ENCODE data around the gene FBXO21.
"Not testable (repeated sequence)": the region's sequence is repeated elsewhere in the genome, so short reads cannot be mapped to it uniquely, and the experiment has no call there.

The FBXO21 gene

DNA sequence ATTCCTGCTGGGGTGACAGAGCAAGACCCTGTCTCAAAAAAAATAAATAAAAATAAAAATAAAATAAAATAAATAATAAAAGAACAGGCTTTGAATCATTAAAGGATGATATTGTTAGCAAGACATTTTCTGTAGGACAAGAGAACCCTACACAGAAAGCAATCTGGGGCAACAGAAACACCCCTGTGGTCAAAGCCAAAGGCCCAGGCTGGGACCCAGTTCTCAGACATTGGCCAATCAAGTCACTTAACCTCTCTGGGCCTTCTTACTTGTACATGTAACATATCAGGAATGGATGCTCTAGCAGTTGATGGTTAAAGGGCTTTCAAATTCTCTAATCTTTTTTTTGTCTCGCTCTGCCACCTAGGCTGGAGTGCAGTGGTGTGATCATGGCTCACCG lies 55.5 kb downstream of the FBXO21 start:
- DNase-seq (ENCODE audit: low read depth), result no peak

DNA sequence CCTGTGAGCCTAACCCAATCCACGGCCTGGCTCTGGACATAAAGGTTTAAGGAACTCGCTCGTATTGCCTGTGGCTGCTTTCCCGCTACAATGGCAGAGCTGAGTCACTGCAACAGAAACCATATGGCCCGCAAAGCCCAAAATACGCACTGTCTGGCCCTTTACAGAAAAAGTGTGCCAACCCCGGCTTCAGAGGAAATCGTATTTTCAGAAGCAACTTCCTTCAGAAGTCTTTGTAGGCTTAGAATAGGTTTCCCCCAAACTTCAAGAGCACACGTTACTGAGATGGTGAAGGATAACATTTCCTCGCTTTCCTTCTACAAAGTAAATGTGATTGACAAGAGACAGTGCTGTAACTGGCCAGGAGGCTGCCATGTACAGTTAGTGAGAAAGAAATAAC lies 56.2 kb downstream of the FBXO21 start:
- DNase-seq (ENCODE audit: low read depth), result peak; percentile 30

DNA sequence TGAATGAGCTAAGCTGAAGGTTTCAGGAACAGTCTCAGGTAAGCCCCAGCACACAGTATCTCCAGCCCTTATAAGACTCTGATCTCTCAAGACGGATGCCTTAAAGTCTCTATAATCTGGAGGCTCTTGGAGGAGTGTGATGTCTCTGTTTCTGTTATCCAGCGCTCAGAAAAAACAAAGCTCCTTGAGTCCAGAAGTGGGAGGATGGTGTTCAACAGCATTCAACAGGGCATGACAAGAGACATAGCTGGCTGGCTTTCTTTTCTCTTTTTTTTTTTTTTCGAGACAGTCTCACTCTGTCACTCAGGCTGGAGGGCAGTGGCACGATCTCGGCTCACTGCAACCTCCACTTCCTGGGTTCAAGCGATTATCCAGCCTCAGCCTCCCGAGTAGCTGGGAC lies 59.5 kb downstream of the FBXO21 start:
- no peak for DNase-seq (ENCODE audit: low read depth)

DNA sequence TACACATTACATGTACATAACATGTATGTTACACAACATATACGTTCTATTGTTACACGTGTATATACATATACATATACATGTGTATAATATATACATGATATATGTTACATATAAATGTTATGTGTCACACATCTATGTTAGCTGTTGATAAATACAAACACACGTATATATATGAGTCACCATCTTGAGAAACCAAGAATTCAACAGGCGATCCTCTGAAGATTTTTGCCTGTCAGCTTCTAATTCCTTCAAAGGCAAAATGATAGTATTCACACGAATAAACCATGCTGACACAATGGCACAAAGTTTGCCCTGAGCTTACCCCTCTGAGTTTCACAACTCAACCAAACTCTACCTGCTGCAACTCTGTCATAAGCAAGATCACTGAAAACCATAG lies 60.9 kb downstream of the FBXO21 start:
- no peak for DNase-seq (ENCODE audit: low read depth)

DNA sequence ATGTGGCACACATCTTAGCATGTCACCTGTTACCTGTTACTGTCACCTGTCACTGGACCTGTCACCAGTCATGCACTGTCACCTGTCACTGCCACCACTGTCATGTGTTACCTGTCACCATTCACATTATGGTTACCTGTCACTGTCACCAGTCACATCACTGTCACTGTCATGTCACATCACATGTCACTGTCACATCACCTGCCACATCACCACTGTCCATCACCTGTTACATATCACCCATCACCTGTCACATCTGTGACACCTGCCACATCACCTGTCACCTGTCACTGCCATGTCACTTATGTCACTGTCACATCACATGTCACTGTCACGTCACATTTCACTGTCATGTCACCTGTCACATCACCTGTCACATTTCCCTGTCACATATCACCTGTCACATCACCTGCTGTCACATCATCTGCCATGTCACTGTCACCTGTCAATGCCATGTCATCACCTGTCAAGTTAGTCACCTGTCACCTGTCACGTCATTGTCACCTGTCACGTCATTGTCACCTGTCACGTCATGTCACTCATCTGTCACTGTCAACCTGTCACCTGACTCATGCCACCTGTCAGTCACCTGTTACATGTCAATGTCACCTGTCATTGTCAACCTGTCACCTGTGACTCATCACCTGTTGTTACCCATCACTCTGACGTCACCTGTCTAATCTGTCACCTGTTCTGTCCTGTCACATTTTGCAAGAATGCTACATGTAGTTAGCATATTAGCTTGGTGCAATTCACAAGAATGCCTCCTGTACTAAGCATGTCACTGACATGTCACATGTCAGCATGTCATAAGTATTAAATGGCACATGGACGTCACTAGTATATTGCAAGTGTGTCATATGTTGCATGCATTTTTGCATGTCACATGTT lies 62.1 kb downstream of the FBXO21 start:
- no peak for DNase-seq (ENCODE audit: low read depth)

DNA sequence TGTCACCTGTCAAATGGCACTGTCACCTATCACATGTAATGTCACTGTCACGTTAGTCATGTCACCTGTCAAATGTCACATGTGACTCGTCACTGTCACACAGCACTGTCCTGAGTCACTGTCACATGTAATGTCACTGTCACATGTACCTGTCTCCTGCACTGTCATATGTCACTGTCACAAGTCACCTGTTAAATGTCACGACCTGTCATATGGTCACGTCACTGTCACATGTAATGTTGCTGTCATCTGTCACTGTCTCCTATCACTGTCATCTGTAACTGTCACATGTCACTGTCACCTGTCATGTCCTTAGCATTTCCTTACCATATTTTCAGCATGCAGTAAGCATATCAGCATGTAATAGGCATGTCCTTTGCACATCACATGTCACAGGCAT lies 63.9 kb downstream of the FBXO21 start:
- DNase-seq (ENCODE audit: low read depth), result no peak

DNA sequence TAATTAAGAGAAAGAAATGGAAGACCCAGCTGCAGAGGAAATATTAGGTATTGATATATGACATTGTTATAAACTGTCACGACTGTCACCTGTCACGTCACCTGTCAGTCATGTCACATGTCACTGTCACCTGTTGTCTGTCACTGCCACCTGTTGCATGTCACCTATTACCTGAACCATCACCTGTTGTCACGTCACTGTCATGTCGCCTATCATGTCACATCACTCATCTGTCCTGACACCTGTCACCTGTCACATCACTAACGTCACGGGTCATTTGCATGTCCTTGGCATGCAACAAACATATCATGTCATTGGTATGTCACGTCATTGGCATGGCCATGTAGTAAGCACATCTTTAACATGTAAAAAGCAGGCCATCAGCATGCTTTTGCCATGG lies 64.5 kb downstream of the FBXO21 start:
- no peak for DNase-seq (ENCODE audit: low read depth)

DNA sequence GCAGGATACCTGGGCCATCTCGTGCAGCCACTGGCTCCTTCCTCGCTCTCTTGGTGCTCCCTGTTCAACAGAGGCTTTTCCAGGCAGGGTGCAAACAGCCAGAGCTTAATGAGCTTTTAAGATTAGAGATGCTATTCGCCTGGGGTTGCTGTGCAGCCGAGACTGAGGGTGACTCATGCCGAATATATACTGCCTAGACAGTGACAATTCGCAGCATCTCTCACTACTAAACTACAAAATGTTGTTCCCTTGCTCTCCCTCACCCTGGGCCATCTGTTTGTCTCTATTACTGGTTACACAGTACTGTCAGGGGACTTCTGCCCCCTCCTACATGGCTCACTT lies 65.0 kb downstream of the FBXO21 start:
- DNase-seq (ENCODE audit: low read depth), result no peak

DNA sequence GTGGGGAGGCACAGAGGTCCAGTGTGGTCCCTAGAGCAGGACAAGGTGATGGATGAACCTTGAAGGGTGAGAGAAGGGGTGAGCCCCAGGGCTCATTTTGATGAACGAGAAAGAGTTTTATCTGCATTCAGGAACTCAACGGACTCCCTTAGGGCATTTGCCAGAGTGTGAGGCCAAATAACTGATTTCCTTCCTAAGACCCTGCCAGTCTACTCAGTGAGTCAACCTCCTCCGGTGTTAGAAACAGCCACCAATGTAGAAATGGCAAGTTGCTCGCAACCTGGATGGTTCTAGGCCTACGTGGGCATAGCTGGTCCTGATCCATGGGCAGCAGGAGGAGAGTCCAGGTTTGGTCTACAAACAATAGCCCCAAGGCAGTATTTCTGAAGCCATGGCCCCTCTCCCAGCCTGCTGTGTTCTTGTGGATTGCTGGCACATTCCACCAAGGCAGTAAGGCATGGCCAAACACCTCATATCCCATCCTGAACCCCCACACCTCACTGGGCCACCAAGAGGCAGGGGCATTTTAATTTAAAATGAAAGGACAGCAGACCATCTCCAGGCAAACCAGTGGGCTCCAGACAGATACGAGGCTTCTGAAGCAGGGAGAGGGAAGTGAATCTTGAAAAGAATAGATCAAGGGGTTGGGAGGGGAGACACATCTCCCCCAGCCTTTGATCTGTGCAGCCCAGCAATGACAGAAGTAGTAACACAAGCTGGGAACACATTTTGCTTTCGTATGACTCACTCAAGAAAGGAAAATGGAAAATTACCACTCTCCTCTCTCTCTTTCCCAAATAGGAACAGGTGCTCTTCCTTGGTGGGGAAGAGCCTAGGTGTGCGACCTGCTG lies 65.6 kb downstream of the FBXO21 start:
- no peak for DNase-seq (ENCODE audit: low read depth)

DNA sequence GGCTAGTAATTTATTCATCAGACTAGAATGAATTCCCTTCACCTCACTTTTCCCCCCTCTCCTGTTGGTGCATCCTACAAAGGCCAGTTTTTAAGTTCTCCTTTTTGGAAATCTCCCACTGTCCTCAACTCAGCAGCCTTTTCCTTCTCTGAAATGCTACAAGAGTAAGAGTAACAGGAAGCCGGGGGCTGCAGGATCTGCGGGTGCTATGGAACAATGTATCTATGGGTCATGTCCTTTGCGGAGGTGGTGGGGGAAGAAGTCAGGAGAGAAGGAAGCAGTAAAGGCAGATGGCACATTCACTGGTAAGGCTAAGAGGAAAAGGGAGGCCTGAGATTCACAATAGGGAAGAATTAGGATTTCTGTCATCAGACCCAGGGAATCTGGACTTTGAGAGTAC lies 68.8 kb downstream of the FBXO21 start:
- no peak for DNase-seq (ENCODE audit: low read depth)

DNA sequence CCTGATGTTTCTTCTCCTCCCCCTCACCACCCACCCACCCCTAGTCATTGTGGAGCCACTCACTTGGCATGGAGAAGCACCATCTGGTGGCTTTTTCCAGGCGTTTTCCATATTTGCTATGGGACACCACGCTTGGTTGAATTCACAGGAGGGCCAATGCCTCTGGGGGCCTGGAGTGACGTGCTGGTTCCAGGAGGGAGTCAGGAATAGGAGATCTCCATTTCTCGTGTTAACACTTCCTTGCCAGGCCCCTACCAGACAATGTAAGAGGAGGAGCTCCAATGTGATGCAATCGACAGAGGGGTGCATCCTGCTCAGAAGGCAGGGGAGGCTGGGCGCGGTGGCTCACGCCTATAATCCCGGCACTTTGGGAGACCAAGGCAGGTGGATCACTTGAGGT lies 69.5 kb downstream of the FBXO21 start:
- no peak for DNase-seq (ENCODE audit: low read depth)

DNA sequence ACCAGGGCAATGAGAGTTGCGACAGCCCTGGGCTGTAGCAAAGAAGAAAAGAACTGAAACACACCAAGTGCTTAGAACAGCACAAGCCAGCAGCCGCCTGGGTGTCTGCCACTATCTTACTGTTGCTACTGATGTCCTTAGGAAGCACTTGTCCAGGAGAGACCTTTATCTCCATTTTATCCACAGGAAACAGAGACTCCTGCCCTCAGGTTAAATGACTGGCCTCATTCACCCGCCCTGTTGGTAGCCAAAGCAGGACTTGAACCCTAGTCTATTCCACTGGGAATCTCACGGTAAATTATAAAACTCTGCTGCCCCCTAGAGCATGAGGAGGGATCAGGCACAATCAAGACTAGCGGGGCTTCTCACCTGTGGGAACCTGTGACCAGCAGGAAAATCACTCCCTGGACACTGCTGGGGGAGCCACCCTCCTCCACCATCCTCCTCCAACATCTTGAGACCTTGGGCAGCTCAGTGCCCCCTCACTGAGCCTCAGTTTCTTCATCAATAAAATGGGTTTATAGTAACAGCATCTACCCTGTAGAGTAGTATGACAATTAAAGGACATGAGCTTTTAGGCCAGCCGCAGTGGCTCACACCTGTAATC lies 70.6 kb downstream of the FBXO21 start:
- no peak for DNase-seq (ENCODE audit: low read depth)

DNA sequence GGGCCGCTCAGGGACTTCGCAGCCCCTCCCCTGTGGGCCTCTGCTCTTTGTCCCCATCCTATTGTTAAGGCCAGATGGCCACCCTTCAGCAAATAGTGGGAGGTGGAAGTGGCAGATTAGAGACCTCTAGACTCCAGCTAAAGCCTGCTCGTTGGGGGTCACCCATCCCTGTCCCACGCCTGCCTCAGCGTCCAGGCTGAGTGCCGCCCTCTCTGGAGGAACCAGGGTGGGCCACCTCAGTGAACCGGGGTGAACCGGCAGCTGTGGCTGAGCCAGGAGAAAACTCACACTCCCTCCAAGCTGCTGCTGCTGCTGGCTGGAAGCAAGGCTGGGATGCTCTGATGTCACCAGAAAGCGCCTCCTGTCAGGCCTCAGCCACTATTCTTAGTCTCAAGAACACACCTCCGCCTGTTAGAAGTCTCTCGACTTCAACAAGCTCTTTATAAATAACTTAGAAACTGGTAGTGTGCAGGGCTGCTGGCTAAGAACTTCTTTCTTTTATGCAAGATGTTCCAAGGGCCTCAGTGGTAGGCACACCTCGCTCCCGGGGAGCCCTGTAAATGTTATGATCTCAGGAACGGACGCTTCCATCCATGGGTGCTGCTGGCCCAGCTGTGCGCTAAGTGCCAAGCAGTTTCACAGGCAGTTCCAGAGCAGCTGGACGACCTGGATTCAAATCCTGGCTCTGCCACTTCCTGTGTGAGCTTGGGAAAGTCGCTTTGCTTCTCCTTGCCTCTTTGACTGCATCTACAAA lies 71.3 kb downstream of the FBXO21 start:
- no peak for DNase-seq (ENCODE audit: low read depth)

DNA sequence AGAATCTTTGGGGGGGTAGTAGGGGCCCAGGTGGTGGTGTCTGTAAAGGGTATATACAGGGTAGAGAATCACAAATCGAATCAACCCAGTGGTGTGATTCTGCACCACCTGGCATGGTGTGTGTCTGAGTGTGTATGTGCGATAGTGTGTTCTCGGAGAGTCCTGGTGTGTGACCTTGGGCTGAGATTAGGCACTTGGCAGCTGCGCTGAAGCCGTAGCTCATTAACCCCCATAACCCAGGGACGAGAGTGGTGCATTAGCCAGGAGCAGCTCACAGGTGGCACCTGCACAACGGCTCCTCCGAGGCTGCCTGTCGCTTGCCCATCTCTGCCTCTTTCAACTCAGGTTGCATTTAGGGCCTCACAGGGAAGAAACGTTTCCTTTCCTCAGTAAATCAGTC lies 75.5 kb downstream of the FBXO21 start:
- DNase-seq (ENCODE audit: low read depth), result no peak

DNA sequence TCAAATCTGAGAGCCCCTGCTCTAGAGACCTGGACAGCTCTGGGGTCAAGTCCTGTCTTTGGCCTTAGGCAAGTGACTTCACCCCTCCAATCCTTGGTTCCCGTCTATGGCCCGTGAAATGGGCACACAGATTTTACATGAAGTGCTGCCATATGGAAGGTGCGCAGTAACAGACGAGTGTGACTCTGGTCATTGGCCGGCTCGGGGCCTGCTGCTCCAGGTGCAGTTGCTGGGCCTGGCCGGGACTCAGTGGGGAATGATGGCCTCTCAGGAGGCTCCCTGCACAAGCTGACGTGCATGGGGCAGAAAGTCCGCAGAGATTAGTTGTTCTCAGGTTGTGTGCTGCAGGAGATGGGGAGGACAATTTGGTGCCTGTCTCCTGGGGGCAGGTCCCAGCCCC lies 77.0 kb downstream of the FBXO21 start:
- DNase-seq (ENCODE audit: low read depth), result no peak

DNA sequence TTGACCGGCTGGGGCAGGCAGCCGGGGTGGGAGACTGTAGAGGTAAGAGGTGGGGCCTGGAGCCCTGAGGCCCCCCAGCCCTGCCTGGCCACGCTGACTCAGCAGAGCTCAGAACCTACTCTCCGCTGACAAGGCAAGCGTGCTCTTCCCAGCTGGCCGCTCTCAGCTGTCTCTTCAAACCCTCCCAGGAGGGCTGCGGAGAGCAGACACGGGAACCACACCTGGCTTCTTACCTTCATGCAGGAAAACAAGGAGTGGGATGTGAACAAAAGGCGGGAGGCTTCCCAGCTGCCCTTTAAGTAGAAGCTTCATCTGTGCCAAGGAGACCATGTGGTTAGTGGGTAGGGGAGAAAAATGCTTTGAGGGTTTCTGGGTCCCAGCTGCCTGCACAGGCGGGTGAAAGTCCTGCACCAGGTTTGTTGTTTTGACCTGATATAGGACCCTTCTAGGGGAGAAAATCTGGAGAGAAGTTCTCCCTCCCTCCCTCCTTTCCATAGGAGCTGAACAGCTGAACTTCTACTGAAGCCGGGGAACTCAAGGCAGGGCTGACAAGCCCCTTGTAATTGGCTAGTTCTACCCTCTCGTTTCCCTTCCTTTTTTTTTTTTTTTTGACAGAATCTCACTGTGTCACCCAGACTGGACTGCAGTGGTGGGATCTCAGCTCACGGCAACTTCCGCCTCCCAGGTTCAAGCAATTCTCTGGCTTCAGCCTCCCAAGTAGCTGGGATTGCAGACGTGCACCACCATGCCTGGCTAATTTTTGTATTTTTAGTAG lies 78.3 kb downstream of the FBXO21 start:
- no peak for DNase-seq (ENCODE audit: low read depth)

DNA sequence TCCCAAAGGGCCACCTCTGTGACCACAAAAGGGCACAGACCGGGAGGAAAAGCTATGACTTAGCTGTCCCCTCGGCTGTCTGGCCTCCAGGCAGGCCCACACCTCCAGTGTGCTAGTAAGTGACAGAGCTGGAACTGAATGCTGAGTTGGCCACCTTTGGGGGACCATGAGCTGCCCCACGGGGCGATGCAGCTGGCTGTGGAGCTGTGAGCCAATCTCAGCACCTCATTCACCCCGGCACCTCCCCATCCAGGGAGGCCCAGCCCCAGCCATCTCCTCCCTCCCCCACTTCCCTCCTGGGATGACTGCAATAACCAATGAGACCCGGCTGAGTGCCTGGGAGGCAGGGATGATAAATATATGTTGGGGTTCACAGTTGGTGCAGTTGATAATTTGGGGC lies 78.9 kb downstream of the FBXO21 start:
- no peak for DNase-seq (ENCODE audit: low read depth)

DNA sequence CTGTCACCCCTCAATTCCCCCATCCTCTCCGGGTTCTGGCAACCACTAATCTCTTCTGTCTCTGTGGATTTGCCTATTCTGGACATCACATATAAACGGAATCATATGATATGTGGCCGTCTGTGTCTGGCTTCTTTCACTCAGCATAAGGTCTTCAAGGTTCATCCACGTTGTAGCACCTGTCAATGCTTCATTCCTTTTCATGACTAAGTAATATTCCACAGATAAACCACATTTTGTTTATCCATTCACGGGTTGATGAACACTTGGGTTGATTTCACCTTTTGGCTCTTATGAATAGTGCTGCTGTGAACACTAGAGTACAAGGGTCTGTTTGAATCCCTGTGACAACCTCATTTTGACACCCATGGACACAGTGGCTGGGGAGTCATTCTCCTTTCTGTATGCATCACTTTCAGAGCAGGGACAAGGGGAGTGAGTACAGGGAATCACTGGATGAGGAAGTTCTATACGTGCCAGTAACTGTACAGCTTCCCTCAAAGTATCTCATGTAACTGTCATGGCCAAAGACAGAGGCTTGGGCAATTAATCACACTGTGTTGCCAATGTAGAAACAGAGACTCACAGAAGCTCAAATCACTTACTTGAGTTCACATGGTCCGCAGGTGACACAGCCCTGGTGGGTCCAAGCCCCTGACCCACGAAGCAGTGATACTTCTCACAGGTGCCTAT lies 80.2 kb downstream of the FBXO21 start:
- no peak for DNase-seq (ENCODE audit: low read depth)

DNA sequence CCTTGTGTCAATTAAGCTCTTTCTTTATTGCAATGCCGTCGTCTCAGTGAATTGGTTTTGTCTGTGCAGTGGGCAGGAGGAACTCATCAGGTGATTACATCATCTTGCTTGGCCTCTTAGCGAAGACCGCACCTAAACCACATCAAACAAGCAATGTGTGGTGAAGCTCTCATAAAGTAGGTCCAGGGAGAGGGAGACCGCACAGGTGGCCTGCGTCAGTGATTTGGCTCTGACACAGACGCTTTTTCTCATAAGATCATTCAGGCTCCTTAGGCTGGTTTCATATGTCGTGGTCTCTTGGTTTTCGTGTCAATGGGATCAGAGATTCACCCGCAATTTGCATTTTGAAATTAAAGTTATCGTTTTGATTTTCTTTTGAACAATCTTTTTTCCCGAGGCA lies 84.4 kb downstream of the FBXO21 start:
- no peak for DNase-seq (ENCODE audit: low read depth)

DNA sequence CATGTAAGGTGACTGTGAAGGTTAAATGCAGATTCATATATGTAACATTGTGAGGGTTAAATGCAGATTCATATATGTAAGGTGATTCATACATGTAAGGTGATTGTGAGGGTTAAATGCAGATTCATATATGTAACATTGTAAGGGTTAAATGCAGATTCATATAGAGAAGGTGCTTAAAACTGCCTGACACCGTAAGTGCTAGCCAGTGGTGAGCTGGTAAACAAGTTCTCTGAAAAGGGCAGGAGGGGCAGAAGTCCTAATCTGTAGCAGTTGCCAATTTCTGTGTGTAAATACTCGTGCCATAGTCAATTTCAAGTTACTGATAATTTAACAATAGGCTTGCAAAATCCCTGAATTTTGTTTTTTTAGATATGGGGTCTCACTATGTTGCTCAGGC lies 86.3 kb downstream of the FBXO21 start:
- DNase-seq (ENCODE audit: low read depth), result not testable (repeated sequence)

DNA sequence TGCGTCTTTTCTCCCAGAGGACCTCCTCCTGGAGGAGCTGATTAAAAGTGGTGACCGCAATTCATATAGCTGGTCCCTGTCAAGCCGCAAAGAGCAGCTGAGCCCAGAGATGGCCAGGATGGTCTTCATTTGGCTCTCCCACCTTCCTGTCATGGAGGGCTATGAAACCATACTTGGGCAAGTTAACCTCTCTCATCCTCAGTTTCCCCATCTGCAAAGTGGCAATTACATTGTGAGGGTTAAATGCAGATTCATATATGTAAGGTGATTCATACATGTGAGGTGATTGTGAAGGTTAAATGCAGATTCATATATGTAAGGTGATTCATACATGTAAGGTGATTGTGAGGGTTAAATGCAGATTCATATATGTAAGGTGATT lies 87.5 kb downstream of the FBXO21 start:
- DNase-seq (ENCODE audit: low read depth), result no peak
